ENCODE data around the gene PTGER4.

GRCh38 chr5:40634154-40634553 lies 45.6 kb upstream of the PTGER4 start:
- no peak for TF ChIP-seq YY1 (IDR thresholded peaks at IDR 0.05; ENCODE audit: insufficient read depth, insufficient read length)
- TF ChIP-seq ZNF274 (IDR thresholded peaks at IDR 0.05; ENCODE audit: low read depth, low read length): no peak

All from NT2/D1 (cell line).